SK-N-MC (cell line): ENCODE results near the gene TAS2R38.

Experiments
- DNase-seq: peaks from one replicate; pipeline ENCODE4 v3.0.0-alpha.2; 2011; ENCODE audit warnings: low read depth, low spot score
- H3K27ac ChIP-seq: fragments of 200-600 bp; sonication (generic); 2 replicates; pipeline ENCODE4 v1.5.1; 2016; ENCODE audit warnings: mixed run types
- H3K36me3 ChIP-seq: fragments of 200-600 bp; sonication (generic); 2 replicates; pipeline ENCODE4 v1.6.1; 2017; ENCODE audit warnings: antibody characterized with exemption, low read length, mixed read lengths; ENCODE audit not compliant: insufficient read depth
- H3K4me3 ChIP-seq: fragments of 200-600 bp; sonication (generic); 2 replicates; pipeline ENCODE4 v1.5.1; 2016
- H3K9ac ChIP-seq: fragments of 200-600 bp; sonication (generic); 2 replicates; pipeline ENCODE4 v1.8.0; 2017; ENCODE audit warnings: mixed run types, mixed read lengths; ENCODE audit not compliant: insufficient read length
- H3K9me3 ChIP-seq: fragments of 200-600 bp; sonication (generic); 2 replicates; pipeline ENCODE4 v1.6.1; 2017; ENCODE audit warnings: low read depth, mild to moderate bottlenecking, antibody characterized with exemption, low read length, moderate library complexity, mixed read lengths
- EZH2 ChIP-seq: fragments of 200-600 bp; sonication (generic); IDR thresholded peaks from one replicate; pipeline ENCODE4 v1.6.1; 2017; ENCODE audit warnings: antibody characterized with exemption
- FOXP2 ChIP-seq: optimal IDR thresholded peaks from 2 replicates; pipeline ENCODE3; 2011; ENCODE audit warnings: mild to moderate bottlenecking, moderate library complexity; ENCODE audit not compliant: insufficient read depth; ENCODE audit errors: extremely low read length, control extremely low read depth
- POLR2AphosphoS5 ChIP-seq: IDR thresholded peaks from 2 replicates; pipeline ENCODE4 v1.6.1; 2012; ENCODE audit warnings: mild to moderate bottlenecking, low read depth, low read length, borderline replicate concordance

The TAS2R38 gene

GRCh38 chr7:141973673-141974072 lies at the start of gene TAS2R38:
Gene TAS2R38 (minus strand): TSS chr7:141973773. CDS start chr7:141973689, 84 bp downstream.
- Histone ChIP-seq H3K9me3 (no peaks in the 10 kb centered on the region), H3K4me3 (no peak within 1 kb of the TSS), H3K27ac (no peak within 1 kb of the TSS), H3K9ac (no peak within 1 kb of the TSS), H3K36me3 (no peaks in the 10 kb centered on the region)
- TF ChIP-seq EZH2, result no peak
- TF ChIP-seq FOXP2, result no peak
- no peak for DNase-seq

- DNase-seq, result no peak
- H3K36me3 ChIP-seq, result no peaks in the 10 kb centered on the region
- no peak for TF ChIP-seq POLR2AphosphoS5
- no peak for TF ChIP-seq FOXP2
- no peak for TF ChIP-seq EZH2
- no peak overlapping the region for H3K9ac ChIP-seq
- H3K4me3 ChIP-seq, result no peak overlapping the region
- H3K27ac ChIP-seq, result no peak overlapping the region
- H3K9me3 ChIP-seq, result no peaks in the 10 kb centered on the region
These were observed 44.6 kb upstream of the TAS2R38 start for GRCh38 chr7:142018154-142018553.

- H3K36me3 ChIP-seq, result no peaks in the 10 kb centered on the region
- no peak for DNase-seq
- no peak overlapping the region for H3K27ac ChIP-seq
- H3K9me3 ChIP-seq, result no peaks in the 10 kb centered on the region
- H3K4me3 ChIP-seq, result no peak overlapping the region
- TF ChIP-seq FOXP2 (no peak), EZH2 (no peak), POLR2AphosphoS5 (no peak)
- H3K9ac ChIP-seq, result no peak overlapping the region
These were observed 43.9 kb upstream of the TAS2R38 start for GRCh38 chr7:142017451-142017850.

GRCh38 chr7:142012825-142013511 lies 39.4 kb upstream of the TAS2R38 start:
- Histone ChIP-seq H3K9me3 (no peaks in the 10 kb centered on the region), H3K27ac (no peak overlapping the region), H3K9ac (no peak overlapping the region), H3K36me3 (no peaks in the 10 kb centered on the region), H3K4me3 (no peak overlapping the region)
- no peak for DNase-seq
- TF ChIP-seq EZH2 (no peak), FOXP2 (no peak), POLR2AphosphoS5 (no peak)

GRCh38 chr7:142010952-142011548 lies 37.5 kb upstream of the TAS2R38 start:
- TF ChIP-seq FOXP2 (no peak), EZH2 (no peak), POLR2AphosphoS5 (no peak)
- Histone ChIP-seq H3K9me3 (no peaks in the 10 kb centered on the region), H3K27ac (no peak overlapping the region), H3K36me3 (no peaks in the 10 kb centered on the region), H3K9ac (no peak overlapping the region), H3K4me3 (no peak overlapping the region)
- DNase-seq, result no peak

- no peak for DNase-seq
- H3K36me3 ChIP-seq, result no peaks in the 10 kb centered on the region
- H3K4me3 ChIP-seq, result no peak overlapping the region
- TF ChIP-seq EZH2 (no peak), POLR2AphosphoS5 (no peak)
- H3K9ac ChIP-seq, result no peak overlapping the region
- no peaks in the 10 kb centered on the region for H3K9me3 ChIP-seq
- no peak overlapping the region for H3K27ac ChIP-seq
These were observed 35.6 kb upstream of the TAS2R38 start for GRCh38 chr7:142009187-142009586.

- TF ChIP-seq FOXP2 (no peak), EZH2 (no peak), POLR2AphosphoS5 (no peak)
- Histone ChIP-seq H3K9ac (no peak overlapping the region), H3K9me3 (no peaks in the 10 kb centered on the region), H3K36me3 (no peaks in the 10 kb centered on the region), H3K27ac (no peak overlapping the region), H3K4me3 (no peak overlapping the region)
- no peak for DNase-seq
These were observed 33.0 kb upstream of the TAS2R38 start for GRCh38 chr7:142006577-142006976.

- no peak overlapping the region for H3K27ac ChIP-seq
- TF ChIP-seq EZH2 (no peak), POLR2AphosphoS5 (no peak), FOXP2 (no peak)
- DNase-seq, result no peak
- no peak overlapping the region for H3K9ac ChIP-seq
- no peaks in the 10 kb centered on the region for H3K36me3 ChIP-seq
- no peak overlapping the region for H3K4me3 ChIP-seq
- H3K9me3 ChIP-seq, result no peaks in the 10 kb centered on the region
These were observed 28.6 kb upstream of the TAS2R38 start for GRCh38 chr7:142002179-142002578.
